Measurements from ENCODE around the gene NEO1.

- TF ChIP-seq CTCF (IDR thresholded peaks at IDR 0.05), result no peak
- no peak for TF ChIP-seq TAF1 (IDR thresholded peaks at IDR 0.05; ENCODE audit: borderline replicate concordance, low read depth, low read length)
- TF ChIP-seq EP300 (IDR thresholded peaks at IDR 0.05; ENCODE audit: borderline replicate concordance in 1 of 2, low read depth in 1 of 2, low read length in 1 of 2), result no peak
- TF ChIP-seq PBX3 (IDR thresholded peaks at IDR 0.05), result no peak
- TF ChIP-seq FOSL2 (IDR thresholded peaks at IDR 0.05; ENCODE audit: borderline replicate concordance, low read depth), result no peak
- TF ChIP-seq POLR2AphosphoS5 (IDR thresholded peaks at IDR 0.05; ENCODE audit: low read depth, low read length), result no peak
- no peak for TF ChIP-seq MXI1 (IDR thresholded peaks at IDR 0.05; ENCODE audit: low read depth, low read length)
- no peak for TF ChIP-seq GABPA (IDR thresholded peaks at IDR 0.05; ENCODE audit: low read depth)
- TF ChIP-seq SMC3 (IDR thresholded peaks at IDR 0.05; ENCODE audit: low read depth, low read length), result no peak
- TF ChIP-seq RCOR1 (IDR thresholded peaks at IDR 0.05; ENCODE audit: low read length), result no peak
- TF ChIP-seq EZH2phosphoT487 (IDR thresholded peaks at IDR 0.05; ENCODE audit: borderline replicate concordance, low read depth), result no peak
- TF ChIP-seq JUND (IDR thresholded peaks at IDR 0.05), result no peak
These were observed 271.7 kb downstream of the NEO1 start for GRCh38 chr15:73323956-73324355.
